ENCODE measurements around the gene THOC1. TPM values are rescaled to one million over a fixed set of nuclear protein-coding genes. Genes with fewer than 3 reads are reported as not detected.

Gene THOC1
- total and polyA plus RNA-seq, 2 of the 8 experiments (the other 6 are each of a cell fraction or from before 2014, with no cell fraction given), result 19.1 to 66.4 TPM

DNA sequence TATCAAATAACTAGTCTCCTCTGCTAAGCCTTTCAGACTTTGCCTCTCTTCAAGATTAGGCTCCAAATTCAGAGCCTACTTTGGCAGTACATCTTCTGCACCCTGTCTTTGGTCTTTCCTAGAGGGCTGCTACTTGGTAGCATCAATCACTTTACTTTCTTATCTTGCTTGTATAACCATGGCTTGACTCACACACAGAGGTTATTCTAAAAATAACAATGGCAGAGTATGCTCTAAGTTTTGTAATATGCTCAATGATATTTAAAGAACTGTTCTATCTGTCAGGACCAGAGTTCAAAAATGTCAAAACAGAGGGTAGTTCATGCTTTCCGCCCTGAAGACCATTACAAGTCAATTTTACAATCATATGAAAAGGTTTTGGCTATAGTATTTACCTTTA, 27.7 kb downstream of the THOC1 start (continued):
- TF ChIP-seq, protein P1, sequence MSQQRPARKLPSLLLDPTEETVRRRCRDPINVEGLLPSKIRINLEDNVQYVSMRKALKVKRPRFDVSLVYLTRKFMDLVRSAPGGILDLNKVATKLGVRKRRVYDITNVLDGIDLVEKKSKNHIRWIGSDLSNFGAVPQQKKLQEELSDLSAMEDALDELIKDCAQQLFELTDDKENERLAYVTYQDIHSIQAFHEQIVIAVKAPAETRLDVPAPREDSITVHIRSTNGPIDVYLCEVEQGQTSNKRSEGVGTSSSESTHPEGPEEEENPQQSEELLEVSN (IDR thresholded peaks at IDR 0.05), result no peak
- TF ChIP-seq TBP (IDR thresholded peaks at IDR 0.05; ENCODE audit: low read depth, low read length) (no peak), SIN3A (conservative IDR thresholded peaks at IDR 0.05 in 1 of 2, IDR thresholded peaks at IDR 0.05 in 1 of 2; ENCODE audit: low read depth in 1 of 2, low read length in 2 of 2) (no peak), SRF (IDR thresholded peaks at IDR 0.05; ENCODE audit: low read depth, low read length) (no peak), NRF1 (IDR thresholded peaks at IDR 0.05; ENCODE audit: low read depth, low read length) (no peak), JUN (IDR thresholded peaks at IDR 0.05; ENCODE audit: low read depth, low read length) (no peak), ZNF274 (IDR thresholded peaks at IDR 0.05; ENCODE audit: borderline replicate concordance, extremely low read depth, low read length) (no peak), POU5F1 (IDR thresholded peaks at IDR 0.05; ENCODE audit: low read depth, low read length) (no peak)
- TF ChIP-seq, protein P2, sequence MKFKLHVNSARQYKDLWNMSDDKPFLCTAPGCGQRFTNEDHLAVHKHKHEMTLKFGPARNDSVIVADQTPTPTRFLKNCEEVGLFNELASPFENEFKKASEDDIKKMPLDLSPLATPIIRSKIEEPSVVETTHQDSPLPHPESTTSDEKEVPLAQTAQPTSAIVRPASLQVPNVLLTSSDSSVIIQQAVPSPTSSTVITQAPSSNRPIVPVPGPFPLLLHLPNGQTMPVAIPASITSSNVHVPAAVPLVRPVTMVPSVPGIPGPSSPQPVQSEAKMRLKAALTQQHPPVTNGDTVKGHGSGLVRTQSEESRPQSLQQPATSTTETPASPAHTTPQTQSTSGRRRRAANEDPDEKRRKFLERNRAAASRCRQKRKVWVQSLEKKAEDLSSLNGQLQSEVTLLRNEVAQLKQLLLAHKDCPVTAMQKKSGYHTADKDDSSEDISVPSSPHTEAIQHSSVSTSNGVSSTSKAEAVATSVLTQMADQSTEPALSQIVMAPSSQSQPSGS (IDR thresholded peaks at IDR 0.05; ENCODE audit: low read length), result no peak
- TF ChIP-seq, protein P3, sequence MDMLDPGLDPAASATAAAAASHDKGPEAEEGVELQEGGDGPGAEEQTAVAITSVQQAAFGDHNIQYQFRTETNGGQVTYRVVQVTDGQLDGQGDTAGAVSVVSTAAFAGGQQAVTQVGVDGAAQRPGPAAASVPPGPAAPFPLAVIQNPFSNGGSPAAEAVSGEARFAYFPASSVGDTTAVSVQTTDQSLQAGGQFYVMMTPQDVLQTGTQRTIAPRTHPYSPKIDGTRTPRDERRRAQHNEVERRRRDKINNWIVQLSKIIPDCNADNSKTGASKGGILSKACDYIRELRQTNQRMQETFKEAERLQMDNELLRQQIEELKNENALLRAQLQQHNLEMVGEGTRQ (IDR thresholded peaks at IDR 0.05; ENCODE audit: low read length), result no peak

Measured in H1 (cell line).